Measurements from ENCODE around the gene RBM47. TPM values are rescaled to one million over a fixed set of nuclear protein-coding genes. Genes with fewer than 3 reads are reported as not detected.
"Not testable (repeated sequence)": the region's sequence is repeated elsewhere in the genome, so short reads cannot be mapped to it uniquely, and the experiment has no call there.

The RBM47 gene
- total and polyA plus RNA-seq, 12 donors, result 0.41 to 14.0 (median 2.1) TPM

- H3K27me3 ChIP-seq, result peaks cover 0 to 9% (median 0%) of the 10 kb centered on the region in 7 donors
- no peak for ATAC-seq
- no peaks in the 10 kb centered on the region for H3K9me3 ChIP-seq
- no peaks in the 10 kb centered on the region for H3K36me3 ChIP-seq
- DNase-seq, result no peak
- H3K4me3 ChIP-seq, result no peak overlapping the region
- no peak overlapping the region for H3K27ac ChIP-seq
- intact Hi-C loops (cut with DNase I), result no loop called here
- 27 to 35% methylated on average over 1 of the region's 1 CpG for WGBS, 2 donors
- no peak for TF ChIP-seq CTCF (IDR thresholded peaks at IDR 0.05)
- no peaks in the 10 kb centered on the region for H3K4me1 ChIP-seq
Measured at GRCh38 chr4:40412388-40412787, 217.3 kb downstream of the RBM47 start.

GRCh38 chr4:40409835-40410234, 219.8 kb downstream of the RBM47 start:
- H3K27ac ChIP-seq, result no peak overlapping the region
- 80 to 82% methylated on average over 1 of the region's 1 CpG for WGBS, 2 donors
- TF ChIP-seq CTCF (IDR thresholded peaks at IDR 0.05), result no peak
- no peak overlapping the region for H3K4me3 ChIP-seq
- no peak for ATAC-seq
- no peaks in the 10 kb centered on the region for H3K4me1 ChIP-seq
- H3K27me3 ChIP-seq, result peaks cover 0 to 9% (median 0%) of the 10 kb centered on the region in 7 donors
- no peak for DNase-seq
- no peaks in the 10 kb centered on the region for H3K36me3 ChIP-seq
- intact Hi-C loops (cut with DNase I), result no loop called here
- H3K9me3 ChIP-seq, result peaks cover 0 to 12% (median 0%) of the 10 kb centered on the region in 11 donors

GRCh38 chr4:40407468-40407867, 222.2 kb downstream of the RBM47 start:
- intact Hi-C loops (cut with DNase I); DNase-seq: not testable (repeated sequence)
- 69 to 77% methylated on average over 3 of the region's 3 CpGs for WGBS, 2 donors

GRCh38 chr4:40406340-40406739, 223.3 kb downstream of the RBM47 start:
- ATAC-seq, result no peak
- no peak for TF ChIP-seq CTCF (IDR thresholded peaks at IDR 0.05)
- Histone ChIP-seq H3K27me3 (peaks cover 0 to 4% (median 0%) of the 10 kb centered on the region in 7 donors), H3K36me3 (no peaks in the 10 kb centered on the region), H3K4me1 (no peaks in the 10 kb centered on the region), H3K9me3 (peaks cover 0 to 12% (median 0%) of the 10 kb centered on the region in 11 donors), H3K4me3 (no peak overlapping the region), H3K27ac (no peak overlapping the region)
- intact Hi-C loops (cut with DNase I), result no loop called here
- DNase-seq, result no peak
- 92 to 93% methylated on average over 4 of the region's 4 CpGs for WGBS, 2 donors

More at GRCh38 chr4:40407468-40407867, 222.2 kb downstream of the RBM47 start:
- peaks cover 0 to 12% (median 0%) of the 10 kb centered on the region in 11 donors for H3K9me3 ChIP-seq
- not testable (repeated sequence) for H3K27ac ChIP-seq, H3K4me3 ChIP-seq, H3K36me3 ChIP-seq, H3K4me1 ChIP-seq, H3K27me3 ChIP-seq, ATAC-seq

GRCh38 chr4:40405193-40405592, 224.5 kb downstream of the RBM47 start:
- intact Hi-C loops (cut with DNase I), result no loop called here
- ATAC-seq, result no peak
- H3K4me1 ChIP-seq, result no peaks in the 10 kb centered on the region
- peaks cover 0 to 4% (median 0%) of the 10 kb centered on the region in 7 donors for H3K27me3 ChIP-seq
- no peak for DNase-seq
- no peak for TF ChIP-seq CTCF (IDR thresholded peaks at IDR 0.05)
- H3K27ac ChIP-seq, result no peak overlapping the region
- no peaks in the 10 kb centered on the region for H3K36me3 ChIP-seq
- H3K4me3 ChIP-seq, result no peak overlapping the region
- 86 to 87% methylated on average over 4 of the region's 4 CpGs for WGBS, 2 donors
- H3K9me3 ChIP-seq, result peaks cover 0 to 12% (median 0%) of the 10 kb centered on the region in 11 donors
